IPS DF 4.7 (cell line): Measurements from ENCODE around the gene NUDT8.
"Not testable (repeated sequence)": the region's sequence is repeated elsewhere in the genome, so short reads cannot be mapped to it uniquely, and the experiment has no call there.

Source experiments
- DNase-seq: peaks from one replicate; pipeline ENCODE4 v3.0.0-alpha.2; 2013; ENCODE audit warnings: low spot score; ENCODE audit errors: extremely low read depth

NUDT8 gene

DNA sequence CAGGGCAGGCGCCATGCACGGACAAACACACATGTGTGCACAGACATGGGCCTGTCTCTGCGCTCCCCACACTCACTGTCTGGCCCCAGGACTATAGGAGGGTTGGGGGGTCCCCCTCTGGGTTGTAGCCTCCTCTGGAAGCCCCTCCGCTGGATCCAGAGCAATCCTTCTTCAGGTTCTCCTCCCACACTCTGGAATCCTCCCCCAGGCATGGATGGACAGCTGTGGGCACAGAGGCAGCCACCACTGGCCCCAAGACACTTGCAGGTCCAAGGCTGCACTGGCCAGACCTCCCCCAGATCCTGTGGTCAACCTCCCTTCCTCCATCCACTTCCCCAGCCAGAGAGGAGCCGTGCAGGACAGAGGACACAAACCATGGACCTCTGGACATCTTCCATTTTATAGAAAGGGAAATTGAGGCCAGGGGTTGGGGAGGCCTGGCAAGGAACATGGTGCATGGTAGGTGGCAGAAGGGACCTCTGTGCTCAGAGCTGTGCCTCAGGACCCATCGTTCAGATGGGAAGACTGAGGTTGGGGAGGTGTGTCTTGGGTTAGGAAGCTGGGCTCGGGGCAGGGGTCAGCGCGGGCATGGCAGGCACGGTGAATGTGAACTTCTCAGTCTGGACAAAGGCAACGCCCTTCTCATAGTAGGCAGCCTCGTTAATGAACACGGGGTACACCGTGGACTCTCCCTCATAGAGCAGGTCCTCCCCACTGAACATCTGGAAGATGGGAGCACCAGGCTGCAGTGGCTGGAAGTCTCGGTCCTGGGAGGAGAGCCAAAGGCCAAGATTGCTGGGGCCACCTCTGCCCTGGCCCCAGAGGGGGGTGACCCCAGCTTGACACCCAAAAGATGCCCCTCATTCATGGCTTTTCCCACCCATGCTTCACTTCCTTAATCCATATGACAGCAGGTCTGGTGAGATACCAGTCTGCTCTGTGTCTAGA is 12.7 kb upstream of the NUDT8 start:
- DNase-seq: no peak

GRCh38 chr11:67641338-67642172 is 11.8 kb upstream of the NUDT8 start:
- DNase-seq: no peak

DNA sequence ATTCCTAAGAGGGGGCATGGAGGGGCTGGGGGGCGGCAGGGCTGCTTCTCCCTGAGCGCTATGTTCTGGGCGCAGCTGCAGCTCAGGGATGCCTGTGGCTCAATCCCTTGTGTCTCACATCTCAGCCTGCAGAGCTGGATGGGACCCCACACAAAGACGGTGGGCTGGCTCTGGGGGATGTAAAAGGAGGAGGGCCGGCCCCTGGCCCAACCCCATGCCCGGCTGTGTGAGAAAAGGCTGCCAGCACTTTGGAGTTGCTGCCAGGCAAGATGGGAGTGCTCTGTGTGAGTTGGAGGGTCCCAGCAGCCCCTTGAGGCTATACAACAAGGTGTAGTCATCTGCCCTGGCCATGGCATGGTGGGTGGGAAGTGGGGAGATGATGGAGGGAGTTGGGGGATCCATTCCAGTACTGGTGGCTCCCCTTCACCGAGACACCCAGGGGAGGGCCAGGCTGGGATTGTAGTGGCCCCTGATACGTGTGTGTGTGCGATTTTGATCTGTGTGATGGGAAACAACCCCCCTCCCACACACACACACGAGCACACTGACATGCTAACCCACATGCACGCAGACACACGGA is 11.1 kb upstream of the NUDT8 start:
- DNase-seq: no peak

GRCh38 chr11:67640021-67640757 is 10.5 kb upstream of the NUDT8 start:
- no peak for DNase-seq

DNA sequence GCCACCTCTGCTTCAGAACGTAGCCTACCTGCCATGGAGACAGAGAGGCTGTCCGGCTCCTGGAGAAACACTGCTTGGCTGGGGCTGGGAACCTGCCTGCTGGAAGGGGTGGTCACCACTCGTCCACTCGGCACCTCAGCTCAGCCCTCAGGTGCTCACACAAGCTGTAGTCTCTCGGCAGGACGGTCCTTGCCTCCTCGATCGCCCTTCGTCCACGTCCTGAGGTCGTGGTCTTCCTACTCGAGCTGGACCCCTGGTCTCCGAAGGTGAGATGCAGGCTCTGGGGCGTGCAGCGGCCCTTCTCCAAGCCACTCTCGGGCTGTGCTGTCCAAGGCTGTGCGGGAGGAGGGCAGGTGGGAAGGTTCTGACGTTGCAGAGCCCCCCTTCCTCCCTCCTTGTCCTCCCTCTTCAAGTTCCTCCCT is 9.7 kb upstream of the NUDT8 start, which contains the start of gene TBX10:
TSS of gene TBX10 (minus strand) at position 326 of the 422 bp plus-strand sequence. CDS start at position 35, 291 bp downstream.
- no peak for DNase-seq

GRCh38 chr11:67638535-67639437 is 9.0 kb upstream of the NUDT8 start:
- DNase-seq: no peak

GRCh38 chr11:67637441-67637840 is 7.7 kb upstream of the NUDT8 start:
- DNase-seq: not testable (repeated sequence)

- DNase-seq: no peak
Observed at GRCh38 chr11:67636962-67637361, 7.2 kb upstream of the NUDT8 start.

DNA sequence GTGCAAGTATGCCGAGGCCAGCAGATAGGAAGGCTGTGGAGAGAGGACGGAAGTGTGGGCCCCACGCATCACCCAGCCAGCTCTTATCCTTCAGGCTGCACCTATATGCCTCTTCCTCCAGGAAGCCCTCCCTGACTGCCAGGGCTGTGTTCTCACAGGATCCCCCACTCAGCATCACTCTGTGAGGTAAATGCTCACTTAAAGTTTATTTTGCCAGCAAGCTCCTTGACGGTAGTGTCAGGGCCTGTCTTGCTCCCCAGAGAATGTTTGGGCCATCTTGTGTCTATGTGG is 5.4 kb upstream of the NUDT8 start:
- no peak for DNase-seq

DNA sequence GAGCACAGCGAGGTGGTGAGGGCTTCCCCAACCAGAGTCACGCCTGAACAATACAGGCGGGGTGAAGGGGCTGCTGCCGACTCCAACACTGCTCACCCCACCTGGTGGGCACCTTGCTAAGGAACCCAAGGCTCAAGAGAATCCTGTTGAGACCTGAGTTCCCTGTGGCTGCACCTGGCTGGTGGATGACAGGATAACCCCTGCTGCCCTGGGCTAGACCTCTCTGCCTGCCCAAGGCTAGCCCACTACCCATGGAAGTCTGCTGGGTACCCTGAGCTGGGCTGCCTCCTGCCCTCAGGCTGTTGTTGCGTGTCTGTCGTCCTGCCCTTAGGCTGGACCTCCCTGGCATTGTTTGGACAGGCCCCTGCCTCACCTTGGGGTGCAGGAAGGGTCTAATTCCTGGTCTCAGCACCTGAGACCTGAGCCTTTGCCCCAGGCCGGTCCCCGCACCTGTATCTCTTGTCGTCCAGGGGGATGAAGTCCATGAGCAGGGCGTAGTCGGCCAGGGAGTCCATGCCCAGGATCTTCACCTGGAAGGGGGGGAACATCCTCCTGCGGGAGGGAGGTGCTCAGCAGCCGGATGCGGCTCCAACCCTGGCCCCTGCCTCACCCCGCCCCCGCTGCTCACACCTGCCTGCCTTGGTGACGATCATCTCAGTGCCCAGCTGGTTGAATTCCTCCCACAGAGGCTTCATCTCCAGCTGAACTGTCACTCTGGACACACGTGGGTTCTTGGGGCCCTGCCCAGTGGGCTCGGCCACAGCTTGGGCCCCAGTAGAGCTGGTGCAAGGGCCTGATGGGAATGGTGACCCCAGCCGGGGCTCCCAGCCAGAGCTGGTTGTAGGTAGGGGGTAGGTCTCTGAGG is 4.9 kb upstream of the NUDT8 start:
- no peak for DNase-seq

GRCh38 chr11:67633758-67634365 is 4.1 kb upstream of the NUDT8 start:
- DNase-seq: no peak

- no peak for DNase-seq
Observed at GRCh38 chr11:67632982-67633755, 3.4 kb upstream of the NUDT8 start.

DNA sequence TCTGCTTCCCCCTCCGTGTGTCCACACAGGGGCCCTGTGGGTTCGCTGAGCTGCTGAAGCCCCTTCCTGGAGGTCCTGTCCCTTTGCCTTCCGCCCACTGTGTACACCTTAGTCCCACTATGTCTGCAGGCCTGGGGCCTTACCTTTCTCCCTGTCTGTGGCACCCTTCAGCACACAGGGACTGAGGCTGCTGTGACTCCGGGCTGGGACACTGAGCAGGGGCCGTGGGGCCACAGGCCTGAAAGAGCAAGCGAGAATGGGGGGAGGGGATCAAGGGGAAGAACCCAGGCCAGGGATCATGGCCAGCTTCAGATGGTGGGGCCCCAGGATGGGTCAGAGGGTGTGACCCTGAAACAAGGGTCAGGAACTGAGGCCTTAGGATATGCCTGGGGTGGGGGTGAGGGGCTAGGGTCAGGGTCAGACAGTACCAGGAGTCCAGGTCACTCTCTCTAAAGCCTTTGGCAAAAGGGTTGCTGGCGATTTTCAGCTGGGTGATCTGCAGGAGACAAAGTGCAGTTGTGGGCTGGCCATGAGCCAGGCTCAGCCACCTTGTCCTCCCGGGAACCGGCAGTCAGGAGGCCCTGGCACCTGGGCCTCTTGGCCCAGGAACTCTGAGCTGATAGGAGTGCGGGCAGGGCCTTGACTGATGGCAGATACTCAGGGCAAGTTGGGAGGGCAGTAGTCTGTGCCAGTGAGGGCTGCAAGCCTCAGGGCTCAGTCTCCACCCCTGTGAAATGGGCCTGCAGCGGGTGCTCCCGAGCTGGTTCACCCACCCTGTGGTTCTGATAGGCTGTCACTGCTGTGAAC is 2.6 kb upstream of the NUDT8 start:
- no peak for DNase-seq

DNA sequence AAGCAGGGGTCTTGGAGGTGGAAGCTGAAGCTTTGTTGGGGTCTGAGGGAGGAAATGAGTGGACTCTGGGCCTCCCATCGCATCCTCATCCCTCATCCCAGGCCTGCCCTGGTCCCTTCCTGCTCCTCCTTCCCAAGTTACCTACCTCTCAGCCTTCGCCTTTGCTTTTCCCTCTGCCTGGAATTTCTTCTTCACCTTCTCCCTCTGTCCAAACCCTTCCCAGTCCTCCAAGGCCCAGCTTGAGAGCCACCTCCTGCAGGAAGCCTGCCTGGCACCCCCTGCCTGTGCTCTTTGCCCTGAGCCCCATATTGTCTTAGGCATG is 2.1 kb upstream of the NUDT8 start:
- no peak for DNase-seq

DNA sequence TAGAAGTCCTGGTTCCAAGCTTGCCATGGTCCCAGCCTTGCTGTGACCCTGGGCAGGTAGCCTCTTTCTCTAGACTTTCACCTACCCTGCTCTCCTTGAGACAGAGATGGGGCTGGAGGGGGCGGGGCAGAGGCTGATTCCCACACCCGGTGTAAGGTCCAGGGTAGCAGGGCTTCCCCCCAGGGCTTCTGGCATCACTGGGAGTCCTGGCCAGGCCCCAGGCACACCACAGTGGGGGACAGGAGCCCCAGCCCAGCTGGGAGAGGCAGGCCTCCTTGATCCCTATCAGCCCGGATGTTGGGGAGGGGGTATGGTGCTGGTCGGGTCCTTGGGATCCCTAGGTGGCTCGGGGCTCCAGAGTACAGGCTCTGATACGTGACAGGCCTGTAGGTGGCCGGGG is 1.7 kb upstream of the NUDT8 start:
- no peak for DNase-seq

DNA sequence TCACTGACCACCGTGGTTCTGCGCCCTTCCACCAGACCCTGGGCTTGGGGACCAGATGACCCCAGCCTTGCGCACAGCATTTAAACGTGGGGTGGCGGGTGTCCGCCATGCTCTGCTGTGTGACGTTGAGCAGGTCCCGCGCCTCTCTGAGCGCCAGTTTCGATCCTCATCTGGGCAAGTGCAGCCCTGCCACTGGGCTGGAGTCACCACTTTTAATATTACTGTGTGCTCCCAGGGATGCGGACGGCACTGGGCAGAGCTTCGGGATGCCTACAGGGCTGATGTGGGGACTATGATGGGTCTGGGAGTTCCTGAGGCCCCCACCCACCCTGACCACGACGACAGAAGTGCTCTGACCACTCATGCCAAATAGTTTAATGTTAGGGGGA is 1.2 kb upstream of the NUDT8 start:
- no peak for DNase-seq

GRCh38 chr11:67630228-67630942 is 648 bp upstream of the NUDT8 start:
- no peak for DNase-seq
